ENCODE measurements around the gene MOB2. TPM values are rescaled to one million over a fixed set of nuclear protein-coding genes. Genes with fewer than 3 reads are reported as not detected.

The MOB2 gene
- total and polyA plus RNA-seq, 7 experiments from 2014 or later: 37.6 to 59.8 (median 51.2) TPM

DNA sequence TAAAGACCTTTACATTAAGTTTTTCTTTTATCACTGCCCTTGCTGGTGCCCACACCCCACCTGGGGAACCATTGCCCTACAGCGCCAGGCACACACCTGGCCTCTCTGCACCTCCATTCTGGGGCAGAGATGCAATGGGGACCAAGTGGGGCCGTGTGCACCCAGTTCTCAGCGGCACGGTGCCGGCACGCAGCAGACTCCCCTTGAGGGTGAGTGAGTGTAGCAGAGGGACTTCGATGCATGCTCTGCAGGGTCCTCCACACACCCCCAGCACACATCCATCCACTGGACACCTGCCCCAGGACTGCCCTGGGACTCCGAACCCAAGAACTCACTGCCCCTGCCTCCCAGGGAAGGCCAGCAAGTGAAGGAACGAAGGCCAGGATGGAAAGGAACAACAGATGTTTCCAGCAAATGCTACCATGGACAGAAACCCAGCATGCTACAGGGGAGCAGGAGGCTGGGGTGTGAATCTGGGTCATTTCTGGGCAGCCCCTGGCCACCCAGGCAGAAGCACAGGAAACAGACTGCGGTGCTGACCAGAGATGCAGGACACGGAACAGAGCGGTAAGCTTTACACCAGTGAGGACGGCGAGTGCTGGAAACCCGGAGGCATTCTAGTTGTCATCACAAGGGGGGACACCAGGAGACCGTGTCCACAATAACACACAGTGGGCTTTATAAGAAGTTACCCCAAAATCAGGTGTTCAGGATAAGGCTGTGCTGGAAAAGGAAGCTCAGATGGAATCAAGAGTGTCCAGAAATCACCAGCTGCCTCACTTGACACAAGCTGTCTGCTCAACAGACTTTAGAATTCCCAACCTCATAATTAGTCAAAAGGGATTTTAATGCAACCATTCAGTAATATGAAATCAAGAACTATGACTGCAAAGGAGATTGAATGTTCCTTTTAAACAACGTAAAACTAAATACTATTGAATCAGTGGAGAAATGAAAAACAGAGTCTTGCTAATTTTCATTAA lies 32.7 kb upstream of the MOB2 start:
- Mint-ChIP-seq H3K27me3 (no peaks in the 10 kb centered on the region), H3K27ac (peak overlapping the region in 2 of 9 donors; percentile 41 to 50), H3K36me3 (no peaks in the 10 kb centered on the region), H3K4me3 (peak overlapping the region in 1 of 10 donors; percentile 2), H3K4me1 (peaks cover 3 to 95% (median 75%) of the 10 kb centered on the region in 7 donors), H3K9me3 (no peaks in the 10 kb centered on the region)
- peaks cover 0 to 10% (median 0%) of the 10 kb centered on the region in 3 experiments for H3K36me3 ChIP-seq (ENCODE audit: control insufficient read depth in 2 of 3, insufficient read depth in 3 of 3, low read length in 3 of 3)
- H3K27me3 ChIP-seq (ENCODE audit: control insufficient read depth in 2 of 2, insufficient read depth in 2 of 2, low read length in 2 of 2): no peaks in the 10 kb centered on the region
- intact Hi-C loops (cut with micrococcal nuclease): loop anchor here (5.0 to 10.0 kb wide), 3 partner anchors 67 to 405 kb away; no protein-coding TSS in a partner anchor
- CTCF ChIA-PET: interaction anchor here (0.7 to 1.0 kb wide), 3 partner anchors 136 to 431 kb away, joined by 3 to 4 read pairs (median 3); no protein-coding TSS in a partner anchor
- POLR2A ChIA-PET: no interaction called here
- peaks cover 20 to 23% of the 10 kb centered on the region in 2 donors for H3K4me1 ChIP-seq (ENCODE audit: control insufficient read depth in 2 of 2, insufficient read depth in 2 of 2, low read length in 2 of 2)
- H3K27ac ChIP-seq (ENCODE audit: low read depth, low read length): no peak overlapping the region
- H3K4me3 ChIP-seq (ENCODE audit: low read length): no peak overlapping the region
- DNase-seq (no peak), ATAC-seq (no peak)
- H3K9me3 ChIP-seq (ENCODE audit: control insufficient read depth in 2 of 3, low read length in 3 of 3): no peaks in the 10 kb centered on the region

GRCh38 chr11:1518301-1518700 lies 31.7 kb upstream of the MOB2 start:
- CTCF ChIA-PET: interaction anchor here (0.7 to 0.9 kb wide), 2 partner anchors 135 to 432 kb away, joined by 3 to 4 read pairs; no protein-coding TSS in a partner anchor
- H3K4me3 Mint-ChIP-seq: no peak overlapping the region
- no peaks in the 10 kb centered on the region for H3K9me3 ChIP-seq (ENCODE audit: control insufficient read depth in 2 of 3, low read length in 3 of 3)
- no peaks in the 10 kb centered on the region for H3K9me3 Mint-ChIP-seq
- peaks cover 0 to 5% (median 0%) of the 10 kb centered on the region in 3 experiments for H3K36me3 ChIP-seq (ENCODE audit: control insufficient read depth in 2 of 3, insufficient read depth in 3 of 3, low read length in 3 of 3)
- H3K27ac Mint-ChIP-seq: no peak overlapping the region
- no peaks in the 10 kb centered on the region for H3K27me3 ChIP-seq (ENCODE audit: control insufficient read depth in 2 of 2, insufficient read depth in 2 of 2, low read length in 2 of 2)
- no peaks in the 10 kb centered on the region for H3K27me3 Mint-ChIP-seq
- no peak overlapping the region for H3K27ac ChIP-seq (ENCODE audit: low read depth, low read length)
- H3K4me3 ChIP-seq (ENCODE audit: low read length): no peak overlapping the region
- POLR2A ChIA-PET: no interaction called here
- peaks cover 4 to 96% (median 74%) of the 10 kb centered on the region in 7 donors for H3K4me1 Mint-ChIP-seq
- ATAC-seq: no peak
- peaks cover 0 to 5% (median 0%) of the 10 kb centered on the region in 5 donors for H3K36me3 Mint-ChIP-seq
- H3K4me1 ChIP-seq (ENCODE audit: control insufficient read depth in 2 of 2, insufficient read depth in 2 of 2, low read length in 2 of 2): peaks cover 19 to 20% of the 10 kb centered on the region in 2 donors
- no peak for DNase-seq
- intact Hi-C loops (cut with micrococcal nuclease): loop anchor here (5.0 to 10.0 kb wide), 3 partner anchors 66 to 404 kb away; no protein-coding TSS in a partner anchor

- H3K36me3 ChIP-seq (ENCODE audit: control insufficient read depth in 2 of 3, insufficient read depth in 3 of 3, low read length in 3 of 3): peaks cover 0 to 5% (median 0%) of the 10 kb centered on the region in 3 experiments
- intact Hi-C loops (cut with micrococcal nuclease): loop anchor here (5.0 to 10.0 kb wide), 3 partner anchors 65 to 403 kb away; no protein-coding TSS in a partner anchor
- H3K27me3 ChIP-seq (ENCODE audit: control insufficient read depth in 2 of 2, insufficient read depth in 2 of 2, low read length in 2 of 2): no peaks in the 10 kb centered on the region
- peaks cover 0 to 6% (median 0%) of the 10 kb centered on the region in 5 donors for H3K36me3 Mint-ChIP-seq
- DNase-seq (no peak), ATAC-seq (no peak)
- no peak overlapping the region for H3K27ac ChIP-seq (ENCODE audit: low read depth, low read length)
- ChIA-PET CTCF (no interaction called here), POLR2A (no interaction called here)
- H3K4me3 Mint-ChIP-seq: peak overlapping the region in 4 of 10 donors; percentile 11 to 74 (median 37)
- H3K4me1 Mint-ChIP-seq: peaks cover 6 to 92% (median 70%) of the 10 kb centered on the region in 7 donors
- H3K9me3 Mint-ChIP-seq: no peaks in the 10 kb centered on the region
- H3K4me1 ChIP-seq (ENCODE audit: control insufficient read depth in 2 of 2, insufficient read depth in 2 of 2, low read length in 2 of 2): peaks cover 19 to 20% of the 10 kb centered on the region in 2 donors
- H3K4me3 ChIP-seq (ENCODE audit: low read length): no peak overlapping the region
- H3K9me3 ChIP-seq (ENCODE audit: control insufficient read depth in 2 of 3, low read length in 3 of 3): no peaks in the 10 kb centered on the region
- no peaks in the 10 kb centered on the region for H3K27me3 Mint-ChIP-seq
- peak overlapping the region in 3 of 9 donors; percentile 38 to 84 (median 55) for H3K27ac Mint-ChIP-seq
Observed at GRCh38 chr11:1517117-1518005, 30.8 kb upstream of the MOB2 start.

- Mint-ChIP-seq H3K27me3 (no peaks in the 10 kb centered on the region), H3K4me1 (peaks cover 9 to 93% (median 72%) of the 10 kb centered on the region in 7 donors), H3K9me3 (no peaks in the 10 kb centered on the region), H3K36me3 (peaks cover 0 to 6% (median 0%) of the 10 kb centered on the region in 5 donors), H3K27ac (peak overlapping the region in 4 of 9 donors; percentile 38 to 70 (median 56)), H3K4me3 (peak overlapping the region in 5 of 10 donors; percentile 14 to 43 (median 41))
- Histone ChIP-seq H3K27me3 (ENCODE audit: control insufficient read depth in 2 of 2, insufficient read depth in 2 of 2, low read length in 2 of 2) (no peaks in the 10 kb centered on the region), H3K4me1 (ENCODE audit: control insufficient read depth in 2 of 2, insufficient read depth in 2 of 2, low read length in 2 of 2) (peaks cover 19 to 20% of the 10 kb centered on the region in 2 donors), H3K4me3 (ENCODE audit: low read length) (no peak overlapping the region), H3K9me3 (ENCODE audit: control insufficient read depth in 2 of 3, low read length in 3 of 3) (no peaks in the 10 kb centered on the region), H3K36me3 (ENCODE audit: control insufficient read depth in 2 of 3, insufficient read depth in 3 of 3, low read length in 3 of 3) (peaks cover 0 to 5% (median 0%) of the 10 kb centered on the region in 3 experiments), H3K27ac (ENCODE audit: low read depth, low read length) (no peak overlapping the region)
- ChIA-PET POLR2A (no interaction called here), CTCF (interaction anchor here (1.0 to 1.1 kb wide), 2 partner anchors 57 to 314 kb away, joined by 3 to 4 read pairs; no protein-coding TSS in a partner anchor)
- intact Hi-C loops (cut with micrococcal nuclease): loop anchor here (5.0 to 10.0 kb wide), 3 partner anchors 64 to 402 kb away; no protein-coding TSS in a partner anchor
- DNase-seq (no peak), ATAC-seq (no peak)
Observed at GRCh38 chr11:1516273-1517067, 29.9 kb upstream of the MOB2 start.

GRCh38 chr11:1515082-1516060 lies 28.8 kb upstream of the MOB2 start:
- Mint-ChIP-seq H3K27me3 (no peaks in the 10 kb centered on the region), H3K4me3 (peak overlapping the region in 4 of 10 donors; percentile 14 to 41 (median 34)), H3K36me3 (peaks cover 0 to 6% (median 0%) of the 10 kb centered on the region in 5 donors), H3K4me1 (peaks cover 9 to 88% (median 67%) of the 10 kb centered on the region in 7 donors), H3K9me3 (no peaks in the 10 kb centered on the region), H3K27ac (peak overlapping the region in 3 of 9 donors; percentile 28 to 59 (median 28))
- ChIA-PET POLR2A (no interaction called here), CTCF (interaction anchor here (0.6 to 1.1 kb wide), 4 partner anchors 17 to 313 kb away, joined by 3 to 4 read pairs (median 3); no protein-coding TSS in a partner anchor)
- H3K27me3 ChIP-seq (ENCODE audit: control insufficient read depth in 2 of 2, insufficient read depth in 2 of 2, low read length in 2 of 2): no peaks in the 10 kb centered on the region
- intact Hi-C loops (cut with micrococcal nuclease): loop anchor here (1.0 to 10.0 kb wide), 5 partner anchors 63 to 401 kb away; no protein-coding TSS in a partner anchor
- peaks cover 19 to 20% of the 10 kb centered on the region in 2 donors for H3K4me1 ChIP-seq (ENCODE audit: control insufficient read depth in 2 of 2, insufficient read depth in 2 of 2, low read length in 2 of 2)
- H3K4me3 ChIP-seq (ENCODE audit: low read length): no peak overlapping the region
- DNase-seq: peak; percentile 37 to 79 (median 61)
- H3K36me3 ChIP-seq (ENCODE audit: control insufficient read depth in 2 of 3, insufficient read depth in 3 of 3, low read length in 3 of 3): peaks cover 0 to 5% (median 0%) of the 10 kb centered on the region in 3 experiments
- no peak overlapping the region for H3K27ac ChIP-seq (ENCODE audit: low read depth, low read length)
- ATAC-seq: peak; percentile 86
- no peaks in the 10 kb centered on the region for H3K9me3 ChIP-seq (ENCODE audit: control insufficient read depth in 2 of 3, low read length in 3 of 3)
